ENCODE measurements around the gene MRPL30.

DNA sequence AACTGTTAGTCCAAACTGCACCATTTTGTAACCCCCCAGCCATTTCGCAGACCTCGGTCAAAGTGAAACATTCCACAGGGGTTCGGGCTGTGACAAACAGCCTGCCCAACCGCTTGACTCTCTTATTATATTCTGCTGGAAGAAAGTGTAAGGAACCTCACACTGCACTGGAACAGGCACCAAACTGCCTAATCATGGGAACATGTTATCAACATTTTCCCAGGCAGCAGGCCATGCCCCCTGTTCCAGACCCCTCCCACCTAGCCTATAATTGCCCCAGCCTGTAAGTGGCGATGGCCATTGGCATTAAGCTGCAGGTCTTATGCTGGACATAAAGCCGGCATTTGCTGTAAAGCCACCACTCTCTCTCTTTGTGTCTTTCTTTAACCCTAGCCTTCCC, 57.6 kb downstream of the MRPL30 start:
- TF ChIP-seq POLR2AphosphoS5 (IDR thresholded peaks at IDR 0.05; ENCODE audit: insufficient read depth, low read depth, low read length) (no peak), POLR2A (IDR thresholded peaks at IDR 0.05; ENCODE audit: low read depth, low read length) (no peak), JUN (IDR thresholded peaks at IDR 0.05; ENCODE audit: borderline replicate concordance, insufficient read depth, insufficient read length, low read depth) (no peak), GATA2 (IDR thresholded peaks at IDR 0.05; ENCODE audit: insufficient read depth, insufficient read length, low read depth, low read length) (no peak), MYC (IDR thresholded peaks at IDR 0.05; ENCODE audit: low read depth, low read length) (no peak), EZH2 (IDR thresholded peaks at IDR 0.05; ENCODE audit: borderline replicate concordance, low read depth, low read length, severe bottlenecking) (no peak)
- TF ChIP-seq, protein P1, sequence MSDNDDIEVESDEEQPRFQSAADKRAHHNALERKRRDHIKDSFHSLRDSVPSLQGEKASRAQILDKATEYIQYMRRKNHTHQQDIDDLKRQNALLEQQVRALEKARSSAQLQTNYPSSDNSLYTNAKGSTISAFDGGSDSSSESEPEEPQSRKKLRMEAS (IDR thresholded peaks at IDR 0.05; ENCODE audit: insufficient read depth, insufficient read length) = no peak
- TF ChIP-seq, protein P2, sequence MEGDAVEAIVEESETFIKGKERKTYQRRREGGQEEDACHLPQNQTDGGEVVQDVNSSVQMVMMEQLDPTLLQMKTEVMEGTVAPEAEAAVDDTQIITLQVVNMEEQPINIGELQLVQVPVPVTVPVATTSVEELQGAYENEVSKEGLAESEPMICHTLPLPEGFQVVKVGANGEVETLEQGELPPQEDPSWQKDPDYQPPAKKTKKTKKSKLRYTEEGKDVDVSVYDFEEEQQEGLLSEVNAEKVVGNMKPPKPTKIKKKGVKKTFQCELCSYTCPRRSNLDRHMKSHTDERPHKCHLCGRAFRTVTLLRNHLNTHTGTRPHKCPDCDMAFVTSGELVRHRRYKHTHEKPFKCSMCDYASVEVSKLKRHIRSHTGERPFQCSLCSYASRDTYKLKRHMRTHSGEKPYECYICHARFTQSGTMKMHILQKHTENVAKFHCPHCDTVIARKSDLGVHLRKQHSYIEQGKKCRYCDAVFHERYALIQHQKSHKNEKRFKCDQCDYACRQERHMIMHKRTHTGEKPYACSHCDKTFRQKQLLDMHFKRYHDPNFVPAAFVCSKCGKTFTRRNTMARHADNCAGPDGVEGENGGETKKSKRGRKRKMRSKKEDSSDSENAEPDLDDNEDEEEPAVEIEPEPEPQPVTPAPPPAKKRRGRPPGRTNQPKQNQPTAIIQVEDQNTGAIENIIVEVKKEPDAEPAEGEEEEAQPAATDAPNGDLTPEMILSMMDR (IDR thresholded peaks at IDR 0.05; ENCODE audit: extremely low read depth in 1 of 2, insufficient read depth in 1 of 2, low read depth in 1 of 2, low read length in 2 of 2) = no peak
